HL-60 (cell line): Measurements from ENCODE around the gene SCIN.

Experiments used
- DNase-seq, 2 experiments: peaks; one replicate each; pipeline ENCODE4 v3.0.0-alpha.2; 2010 to 2020; ENCODE audit warnings: low read depth in 1 of 2, low spot score in 1 of 2
- H3K27ac ChIP-seq: fragments of 250-450 bp; sonication (Bioruptor Pico); replicated peaks from 2 replicates; pipeline ENCODE4 v1.5.1; 2020; ENCODE audit warnings: mild to moderate bottlenecking, moderate library complexity
- H3K27me3 ChIP-seq: fragments of 250-450 bp; sonication (Bioruptor Pico); 2 replicates; pipeline ENCODE4 v1.5.1; 2021; ENCODE audit warnings: mild to moderate bottlenecking, moderate library complexity; ENCODE audit not compliant: insufficient read depth, poor library complexity, severe bottlenecking
- H3K4me3 ChIP-seq: replicated peaks from 2 replicates; pipeline ENCODE4 v1.5.1; 2011; ENCODE audit warnings: mild to moderate bottlenecking, control low read depth, low read length; ENCODE audit not compliant: insufficient read depth
- GABPA ChIP-seq: IDR thresholded peaks from 2 replicates; pipeline ENCODE4 v1.6.1; 2012; ENCODE audit warnings: low read depth
- POLR2AphosphoS5 ChIP-seq: IDR thresholded peaks from 2 replicates; pipeline ENCODE4 v1.6.1; 2012; ENCODE audit warnings: low read depth
- SPI1 ChIP-seq: IDR thresholded peaks from 2 replicates; pipeline ENCODE4 v1.6.1; 2012; ENCODE audit warnings: low read depth, mild to moderate bottlenecking, borderline replicate concordance
- TF ChIP-seq, protein P1 (sequence below): IDR thresholded peaks from 2 replicates; pipeline ENCODE4 v1.6.1; 2012; ENCODE audit warnings: low read depth; ENCODE audit not compliant: insufficient replicate concordance
- TF ChIP-seq, protein P2 (sequence below): IDR thresholded peaks from one replicate; pipeline ENCODE4 v1.5.1; 2011; ENCODE audit warnings: low read length, control low read depth, inconsistent platforms; ENCODE audit not compliant: insufficient read depth

Gene SCIN

DNA sequence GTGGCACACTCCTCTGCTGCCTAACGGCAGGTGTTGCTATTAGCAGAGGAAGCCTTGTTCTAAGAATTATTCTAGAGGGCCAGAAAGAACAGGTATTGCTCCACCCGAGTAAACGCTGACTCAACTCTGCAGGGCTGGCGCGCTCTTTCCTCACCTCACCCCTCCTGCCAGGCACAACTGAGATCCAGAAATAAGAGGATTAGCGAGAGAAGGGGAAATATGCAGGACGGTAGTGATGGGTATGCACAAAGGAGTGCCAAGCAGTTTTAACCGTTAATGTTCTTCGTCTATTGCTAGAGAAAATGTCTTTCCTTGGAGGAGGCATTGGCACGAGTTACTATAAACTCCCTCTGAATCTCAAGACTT lies 369 bp upstream of the SCIN start:
- peak in 1 of 2 experiments; percentile 49 for DNase-seq
- TF ChIP-seq POLR2AphosphoS5 (no peak), GABPA (no peak), SPI1 (no peak)
- TF ChIP-seq, protein P1, sequence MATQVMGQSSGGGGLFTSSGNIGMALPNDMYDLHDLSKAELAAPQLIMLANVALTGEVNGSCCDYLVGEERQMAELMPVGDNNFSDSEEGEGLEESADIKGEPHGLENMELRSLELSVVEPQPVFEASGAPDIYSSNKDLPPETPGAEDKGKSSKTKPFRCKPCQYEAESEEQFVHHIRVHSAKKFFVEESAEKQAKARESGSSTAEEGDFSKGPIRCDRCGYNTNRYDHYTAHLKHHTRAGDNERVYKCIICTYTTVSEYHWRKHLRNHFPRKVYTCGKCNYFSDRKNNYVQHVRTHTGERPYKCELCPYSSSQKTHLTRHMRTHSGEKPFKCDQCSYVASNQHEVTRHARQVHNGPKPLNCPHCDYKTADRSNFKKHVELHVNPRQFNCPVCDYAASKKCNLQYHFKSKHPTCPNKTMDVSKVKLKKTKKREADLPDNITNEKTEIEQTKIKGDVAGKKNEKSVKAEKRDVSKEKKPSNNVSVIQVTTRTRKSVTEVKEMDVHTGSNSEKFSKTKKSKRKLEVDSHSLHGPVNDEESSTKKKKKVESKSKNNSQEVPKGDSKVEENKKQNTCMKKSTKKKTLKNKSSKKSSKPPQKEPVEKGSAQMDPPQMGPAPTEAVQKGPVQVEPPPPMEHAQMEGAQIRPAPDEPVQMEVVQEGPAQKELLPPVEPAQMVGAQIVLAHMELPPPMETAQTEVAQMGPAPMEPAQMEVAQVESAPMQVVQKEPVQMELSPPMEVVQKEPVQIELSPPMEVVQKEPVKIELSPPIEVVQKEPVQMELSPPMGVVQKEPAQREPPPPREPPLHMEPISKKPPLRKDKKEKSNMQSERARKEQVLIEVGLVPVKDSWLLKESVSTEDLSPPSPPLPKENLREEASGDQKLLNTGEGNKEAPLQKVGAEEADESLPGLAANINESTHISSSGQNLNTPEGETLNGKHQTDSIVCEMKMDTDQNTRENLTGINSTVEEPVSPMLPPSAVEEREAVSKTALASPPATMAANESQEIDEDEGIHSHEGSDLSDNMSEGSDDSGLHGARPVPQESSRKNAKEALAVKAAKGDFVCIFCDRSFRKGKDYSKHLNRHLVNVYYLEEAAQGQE = no peak
- TF ChIP-seq, protein P2, sequence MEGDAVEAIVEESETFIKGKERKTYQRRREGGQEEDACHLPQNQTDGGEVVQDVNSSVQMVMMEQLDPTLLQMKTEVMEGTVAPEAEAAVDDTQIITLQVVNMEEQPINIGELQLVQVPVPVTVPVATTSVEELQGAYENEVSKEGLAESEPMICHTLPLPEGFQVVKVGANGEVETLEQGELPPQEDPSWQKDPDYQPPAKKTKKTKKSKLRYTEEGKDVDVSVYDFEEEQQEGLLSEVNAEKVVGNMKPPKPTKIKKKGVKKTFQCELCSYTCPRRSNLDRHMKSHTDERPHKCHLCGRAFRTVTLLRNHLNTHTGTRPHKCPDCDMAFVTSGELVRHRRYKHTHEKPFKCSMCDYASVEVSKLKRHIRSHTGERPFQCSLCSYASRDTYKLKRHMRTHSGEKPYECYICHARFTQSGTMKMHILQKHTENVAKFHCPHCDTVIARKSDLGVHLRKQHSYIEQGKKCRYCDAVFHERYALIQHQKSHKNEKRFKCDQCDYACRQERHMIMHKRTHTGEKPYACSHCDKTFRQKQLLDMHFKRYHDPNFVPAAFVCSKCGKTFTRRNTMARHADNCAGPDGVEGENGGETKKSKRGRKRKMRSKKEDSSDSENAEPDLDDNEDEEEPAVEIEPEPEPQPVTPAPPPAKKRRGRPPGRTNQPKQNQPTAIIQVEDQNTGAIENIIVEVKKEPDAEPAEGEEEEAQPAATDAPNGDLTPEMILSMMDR = no peak
- Histone ChIP-seq H3K27me3 (no peaks in the 10 kb centered on the region), H3K27ac (no peak overlapping the region), H3K4me3 (peak overlapping the region; percentile 56)

DNA sequence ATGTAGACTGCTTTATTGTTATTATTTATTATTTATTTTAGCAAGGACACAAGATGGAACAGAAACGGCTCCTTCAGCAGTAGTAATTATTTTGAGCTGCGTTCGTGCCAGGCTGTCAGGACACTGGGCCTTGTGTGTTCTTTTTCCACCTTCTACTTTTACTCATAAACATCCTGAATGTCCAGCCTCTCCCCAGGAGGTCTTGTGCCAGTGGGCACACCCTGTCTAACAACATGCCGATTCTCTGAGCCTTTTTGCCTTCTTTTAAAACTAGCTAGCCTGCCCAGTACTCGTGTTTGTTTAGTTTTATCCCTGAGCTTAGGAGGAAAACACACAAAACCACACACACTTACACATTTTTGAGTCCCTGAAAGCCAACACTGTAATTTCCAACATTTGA lies 1.2 kb downstream of the SCIN start:
- no peak for DNase-seq
- Histone ChIP-seq H3K27ac (no peak overlapping the region), H3K4me3 (no peak overlapping the region), H3K27me3 (no peaks in the 10 kb centered on the region)
- TF ChIP-seq GABPA (no peak), POLR2AphosphoS5 (no peak), SPI1 (no peak)
- TF ChIP-seq, protein P1 = no peak
- TF ChIP-seq, protein P2 = no peak

DNA sequence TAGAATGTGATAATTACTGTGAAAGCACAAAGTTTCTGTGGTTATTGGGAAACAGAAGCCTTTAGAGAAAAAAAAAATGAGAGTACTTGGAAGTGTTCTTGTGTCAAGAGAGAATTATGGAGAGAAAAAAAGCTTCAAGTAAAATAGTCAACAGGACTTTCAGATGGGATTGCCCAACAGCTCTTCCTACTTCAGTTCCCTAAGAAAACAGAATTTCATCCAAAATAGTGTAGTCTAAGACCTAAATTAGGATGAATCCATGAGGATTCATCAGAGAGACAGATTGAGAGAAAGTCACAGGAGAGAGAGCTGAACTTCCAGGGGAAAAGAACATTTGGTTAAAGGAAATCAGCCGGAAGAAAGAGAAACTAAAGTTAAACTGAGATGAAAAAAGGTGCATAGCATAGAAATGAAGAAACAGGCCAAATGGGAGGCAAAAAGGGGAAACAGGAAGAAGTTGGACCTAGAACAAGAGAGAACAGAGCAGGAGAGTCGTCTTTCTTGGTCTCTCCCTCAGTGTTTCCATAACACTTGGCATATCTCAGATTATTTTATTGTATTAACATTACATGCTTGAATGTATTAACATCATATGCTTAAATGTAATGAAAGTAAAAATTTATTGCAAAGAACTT lies 2.5 kb downstream of the SCIN start:
- peak; percentile 22; the same call in 1 of the 2 replicates for TF ChIP-seq SPI1
- TF ChIP-seq, protein P1 = no peak
- Histone ChIP-seq H3K4me3 (no peak overlapping the region), H3K27ac (no peak overlapping the region; the same call in 1 of the 2 replicates), H3K27me3 (no peaks in the 10 kb centered on the region)
- peak in 1 of 2 experiments; percentile 10 for DNase-seq
